ENCODE measurements around the gene TMEM181. TPM values are rescaled to one million over a fixed set of nuclear protein-coding genes. Genes with fewer than 3 reads are reported as not detected.

The TMEM181 gene
- total RNA-seq, 1 experiment from 2014 or later, result 18.7 TPM

- no peak overlapping the region for H2AFZ ChIP-seq
- H3K4me2 ChIP-seq, result no peak overlapping the region
- no peak overlapping the region for H3K4me3 ChIP-seq
- no peak for DNase-seq
- H3K4me1 ChIP-seq (replicated peaks; ENCODE audit: insufficient read depth), result peaks cover 30% of the 10 kb centered on the region
- no peaks in the 10 kb centered on the region for H3K9me3 ChIP-seq (ENCODE audit: insufficient read depth, low read depth)
- peaks cover 38% of the 10 kb centered on the region for H4K20me1 ChIP-seq (ENCODE audit: insufficient read depth)
- TF ChIP-seq EZH2 (IDR thresholded peaks at IDR 0.05; ENCODE audit: low read depth), result no peak
- TF ChIP-seq, protein P1, sequence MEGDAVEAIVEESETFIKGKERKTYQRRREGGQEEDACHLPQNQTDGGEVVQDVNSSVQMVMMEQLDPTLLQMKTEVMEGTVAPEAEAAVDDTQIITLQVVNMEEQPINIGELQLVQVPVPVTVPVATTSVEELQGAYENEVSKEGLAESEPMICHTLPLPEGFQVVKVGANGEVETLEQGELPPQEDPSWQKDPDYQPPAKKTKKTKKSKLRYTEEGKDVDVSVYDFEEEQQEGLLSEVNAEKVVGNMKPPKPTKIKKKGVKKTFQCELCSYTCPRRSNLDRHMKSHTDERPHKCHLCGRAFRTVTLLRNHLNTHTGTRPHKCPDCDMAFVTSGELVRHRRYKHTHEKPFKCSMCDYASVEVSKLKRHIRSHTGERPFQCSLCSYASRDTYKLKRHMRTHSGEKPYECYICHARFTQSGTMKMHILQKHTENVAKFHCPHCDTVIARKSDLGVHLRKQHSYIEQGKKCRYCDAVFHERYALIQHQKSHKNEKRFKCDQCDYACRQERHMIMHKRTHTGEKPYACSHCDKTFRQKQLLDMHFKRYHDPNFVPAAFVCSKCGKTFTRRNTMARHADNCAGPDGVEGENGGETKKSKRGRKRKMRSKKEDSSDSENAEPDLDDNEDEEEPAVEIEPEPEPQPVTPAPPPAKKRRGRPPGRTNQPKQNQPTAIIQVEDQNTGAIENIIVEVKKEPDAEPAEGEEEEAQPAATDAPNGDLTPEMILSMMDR (conservative IDR thresholded peaks at IDR 0.05), result no peak
- BruUV-seq (replicated peaks), result no TSS peak
- peaks cover 94% of the 10 kb centered on the region for H3K79me2 ChIP-seq (ENCODE audit: low read depth)
- H3K36me3 ChIP-seq (ENCODE audit: low read depth), result 0 out of 2 replicates have a peak, but pooled peaks cover 3% of the 10 kb centered on the region
- no peaks in the 10 kb centered on the region for H3K9me2 ChIP-seq (ENCODE audit: insufficient read depth)
- CTCF ChIA-PET, result no interaction called here
- H3K27me3 ChIP-seq (ENCODE audit: insufficient read depth, low read depth), result no peaks in the 10 kb centered on the region
- H3F3A ChIP-seq (ENCODE audit: insufficient read depth, low read depth), result peaks cover 19% of the 10 kb centered on the region; the same call in 1 of the 2 replicates
- POLR2A ChIA-PET (ENCODE audit: unreplicated experiment), result no interaction called here
- intact Hi-C loops (cut with micrococcal nuclease; ENCODE audit: unreplicated experiment), result loop anchor here (5.0 kb wide), 1 partner anchor 332 kb away; no protein-coding TSS in a partner anchor
- H3K27ac ChIP-seq, result no peak overlapping the region
Measured at GRCh38 chr6:158564243-158565121, 4.6 kb downstream of the TMEM181 start.

GRCh38 chr6:158565122-158565429 is 5.2 kb downstream of the TMEM181 start:
- CTCF ChIA-PET, result no interaction called here
- Histone ChIP-seq H3K4me2 (no peak overlapping the region), H3K36me3 (ENCODE audit: low read depth) (0 out of 2 replicates have a peak, but pooled peaks cover 3% of the 10 kb centered on the region), H3K9me3 (ENCODE audit: insufficient read depth, low read depth) (no peaks in the 10 kb centered on the region), H2AFZ (no peak overlapping the region), H4K20me1 (ENCODE audit: insufficient read depth) (peaks cover 38% of the 10 kb centered on the region), H3F3A (ENCODE audit: insufficient read depth, low read depth) (peaks cover 22% of the 10 kb centered on the region; the same call in 1 of the 2 replicates), H3K27me3 (ENCODE audit: insufficient read depth, low read depth) (no peaks in the 10 kb centered on the region), H3K79me2 (ENCODE audit: low read depth) (peaks cover 100% of the 10 kb centered on the region), H3K27ac (no peak overlapping the region), H3K9me2 (ENCODE audit: insufficient read depth) (no peaks in the 10 kb centered on the region), H3K4me3 (no peak overlapping the region), H3K4me1 (replicated peaks; ENCODE audit: insufficient read depth) (peaks cover 29% of the 10 kb centered on the region)
- no peak for DNase-seq
- intact Hi-C loops (cut with micrococcal nuclease; ENCODE audit: unreplicated experiment), result no loop called here
- POLR2A ChIA-PET (ENCODE audit: unreplicated experiment), result no interaction called here
- TF ChIP-seq, protein P1 (conservative IDR thresholded peaks at IDR 0.05), result no peak
- TF ChIP-seq EZH2 (IDR thresholded peaks at IDR 0.05; ENCODE audit: low read depth), result no peak
- BruUV-seq (replicated peaks), result no TSS peak

GRCh38 chr6:158565482-158566040 is 5.7 kb downstream of the TMEM181 start:
- Histone ChIP-seq H3K4me3 (no peak overlapping the region), H3K9me3 (ENCODE audit: insufficient read depth, low read depth) (no peaks in the 10 kb centered on the region), H2AFZ (no peak overlapping the region), H3K9me2 (ENCODE audit: insufficient read depth) (no peaks in the 10 kb centered on the region), H3K4me1 (replicated peaks; ENCODE audit: insufficient read depth) (peaks cover 32% of the 10 kb centered on the region), H4K20me1 (ENCODE audit: insufficient read depth) (peaks cover 38% of the 10 kb centered on the region), H3K4me2 (no peak overlapping the region), H3K79me2 (ENCODE audit: low read depth) (peaks cover 95% of the 10 kb centered on the region), H3K27me3 (ENCODE audit: insufficient read depth, low read depth) (no peaks in the 10 kb centered on the region), H3K36me3 (ENCODE audit: low read depth) (0 out of 2 replicates have a peak, but pooled peaks cover 3% of the 10 kb centered on the region), H3F3A (ENCODE audit: insufficient read depth, low read depth) (peaks cover 22% of the 10 kb centered on the region; the same call in 1 of the 2 replicates), H3K27ac (no peak overlapping the region)
- no peak for DNase-seq
- no TSS peak for BruUV-seq (replicated peaks)
- ChIA-PET POLR2A (ENCODE audit: unreplicated experiment) (no interaction called here), CTCF (no interaction called here)
- TF ChIP-seq, protein P1 (conservative IDR thresholded peaks at IDR 0.05), result no peak
- no peak for TF ChIP-seq EZH2 (IDR thresholded peaks at IDR 0.05; ENCODE audit: low read depth)
- intact Hi-C loops (cut with micrococcal nuclease; ENCODE audit: unreplicated experiment), result no loop called here

Measured in PC-9 (cell line).